Cardiac septum (tissue), 1 donor: ENCODE measurements around the gene GTF2H2C_2.
"Not testable (repeated sequence)": the region's sequence is repeated elsewhere in the genome, so short reads cannot be mapped to it uniquely, and the experiment has no call there.

Source experiments
- DNase-seq: peaks from one replicate; pipeline ENCODE4 v3.0.0-alpha.2; 2020; ENCODE audit warnings: low spot score
- intact Hi-C: fragments of 100-400 bp; cut with DNase I; formaldehyde crosslinking; loops from one replicate; pipeline ENCODE4 v1.14.0; 2022
- donor health status: DM: no; HTN: no; CAD: no.

The GTF2H2C_2 gene

GRCh38 chr5:70415117-70415516, at the start of gene GTF2H2C_2:
Gene GTF2H2C_2 (plus strand): TSS chr5:70415368.
- intact Hi-C loops, DNase-seq: not testable (repeated sequence)

- DNase-seq, intact Hi-C loops: not testable (repeated sequence)
These were observed 14.0 kb upstream of the GTF2H2C_2 start for GRCh38 chr5:70400984-70401686.

- DNase-seq, intact Hi-C loops: not testable (repeated sequence)
These were observed 6.2 kb downstream of the GTF2H2C_2 start for GRCh38 chr5:70421322-70421721.

- intact Hi-C loops, DNase-seq: not testable (repeated sequence)
These were observed 8.0 kb downstream of the GTF2H2C_2 start for GRCh38 chr5:70423215-70423614.

GRCh38 chr5:70438518-70438917, 23.4 kb downstream of the GTF2H2C_2 start:
- intact Hi-C loops, DNase-seq: not testable (repeated sequence)

GRCh38 chr5:70449565-70449964, 34.4 kb downstream of the GTF2H2C_2 start:
- DNase-seq, intact Hi-C loops: not testable (repeated sequence)

GRCh38 chr5:70451249-70451984, 36.2 kb downstream of the GTF2H2C_2 start:
- DNase-seq, intact Hi-C loops: not testable (repeated sequence)

- DNase-seq, intact Hi-C loops: not testable (repeated sequence)
These were observed 41.9 kb downstream of the GTF2H2C_2 start for GRCh38 chr5:70457093-70457492.

- intact Hi-C loops, DNase-seq: not testable (repeated sequence)
These were observed 44.0 kb downstream of the GTF2H2C_2 start for GRCh38 chr5:70459188-70459587.

GRCh38 chr5:70461984-70462383, 46.8 kb downstream of the GTF2H2C_2 start:
- intact Hi-C loops, DNase-seq: not testable (repeated sequence)

- intact Hi-C loops, DNase-seq: not testable (repeated sequence)
These were observed 49.0 kb downstream of the GTF2H2C_2 start for GRCh38 chr5:70464019-70464637.

GRCh38 chr5:70469926-70470509, 54.9 kb downstream of the GTF2H2C_2 start:
- DNase-seq, intact Hi-C loops: not testable (repeated sequence)
